AG09309 (cell line): ENCODE results near the gene STX18.

Source experiments
- DNase-seq: peaks from one replicate; pipeline ENCODE4 v3.0.0-alpha.2; 2010; ENCODE audit warnings: low read depth
- H3K4me3 ChIP-seq: 2 replicates; pipeline ENCODE4 v1.5.1; 2011; ENCODE audit warnings: mild to moderate bottlenecking, low read depth, low read length, moderate library complexity; ENCODE audit not compliant: control insufficient read depth
- CTCF ChIP-seq: IDR thresholded peaks from 2 replicates; pipeline ENCODE4 v1.5.1; 2011; ENCODE audit warnings: mild to moderate bottlenecking, low read depth, low read length, inconsistent platforms; ENCODE audit not compliant: insufficient read depth, control insufficient read depth; ENCODE audit errors: missing control alignments

Gene STX18

GRCh38 chr4:4485806-4486205, 56.0 kb downstream of the STX18 start:
- no peak for DNase-seq
- no peak overlapping the region for H3K4me3 ChIP-seq
- TF ChIP-seq CTCF = no peak

- no peak for DNase-seq
- H3K4me3 ChIP-seq = no peak overlapping the region
- TF ChIP-seq CTCF = no peak
Measured at GRCh38 chr4:4481399-4481994, 60.4 kb downstream of the STX18 start.

GRCh38 chr4:4480685-4481398, 61.0 kb downstream of the STX18 start:
- DNase-seq = no peak
- peak; percentile 56 for TF ChIP-seq CTCF
- no peak overlapping the region for H3K4me3 ChIP-seq

- no peak overlapping the region for H3K4me3 ChIP-seq
- TF ChIP-seq CTCF = no peak
Measured at GRCh38 chr4:4480205-4480604, 61.6 kb downstream of the STX18 start.

GRCh38 chr4:4479366-4479765, 62.5 kb downstream of the STX18 start:
- TF ChIP-seq CTCF = no peak
- DNase-seq = no peak

More at GRCh38 chr4:4480205-4480604, 61.6 kb downstream of the STX18 start:
- no peak for DNase-seq

GRCh38 chr4:4477796-4478195, 64.1 kb downstream of the STX18 start:
- TF ChIP-seq CTCF = no peak
- DNase-seq = no peak
- no peak overlapping the region for H3K4me3 ChIP-seq

More at GRCh38 chr4:4479366-4479765, 62.5 kb downstream of the STX18 start:
- H3K4me3 ChIP-seq = no peak overlapping the region

- H3K4me3 ChIP-seq = no peak overlapping the region
- no peak for TF ChIP-seq CTCF
- no peak for DNase-seq
Measured at GRCh38 chr4:4477391-4477790, 64.5 kb downstream of the STX18 start.
